Ovary (tissue), 9 donors: ENCODE results near the gene CHCHD3. TPM values are rescaled to one million over a fixed set of nuclear protein-coding genes. Genes with fewer than 3 reads are reported as not detected.

Source experiments
- DNase-seq, 5 donors: peaks; one replicate each; pipeline ENCODE4 v3.0.0-alpha.2; 2019 to 2020
- H3K27ac ChIP-seq, 2 donors: fragments of 200-600 bp; one replicate each; pipeline versions ENCODE4 v1.5.1 to v1.8.0; 2019 to 2022
- H3K27me3 ChIP-seq: fragments of 200-600 bp; one replicate; pipeline ENCODE4 v1.8.0; 2022
- H3K36me3 ChIP-seq: fragments of 200-600 bp; sonication (generic); one replicate; pipeline ENCODE4 v1.5.1; 2019
- H3K4me1 ChIP-seq: one replicate; pipeline ENCODE4 v1.8.1; 2013; ENCODE audit warnings: mild to moderate bottlenecking, moderate library complexity; ENCODE audit not compliant: insufficient read depth
- H3K4me3 ChIP-seq: fragments of 200-600 bp; sonication (generic); one replicate; pipeline ENCODE4 v1.5.1; 2017
- H3K9me3 ChIP-seq, 2 donors: fragments of 200-600 bp in 1 of 2; sonication (generic) in 1 of 2; one replicate each; pipeline versions ENCODE4 v1.5.1 to v1.8.1; 2013 to 2019; ENCODE audit warnings: mild to moderate bottlenecking in 1 of 2, moderate library complexity in 1 of 2
- CTCF ChIP-seq, 3 donors: fragments of 450-650 bp in 2 of 3; fragments of 200-600 bp in 1 of 3; IDR thresholded peaks; one replicate each; pipeline versions ENCODE4 v1.5.1 to v1.8.0; 2016 to 2022; ENCODE audit warnings: antibody characterized with exemption in 3 of 3, mild to moderate bottlenecking in 1 of 3
- EP300 ChIP-seq: sonication (generic); formaldehyde crosslinking; IDR thresholded peaks from one replicate; pipeline ENCODE4 v1.6.1; 2017; ENCODE audit warnings: antibody characterized with exemption
- POLR2A ChIP-seq: fragments of 450-650 bp; IDR thresholded peaks from one replicate; pipeline ENCODE4 v1.6.1; 2017; ENCODE audit warnings: antibody characterized with exemption, mild to moderate bottlenecking, moderate library complexity
- WGBS, 3 donors: extraction: QIAGEN DNeasy Blood & Tissue Kit in 1 of 3; methylation state at CpG; one replicate each; pipeline versions ENCODE4 v1.1.5 to v1.1.7; 2013 to 2017; 5-methylcytosine and 5-hydroxymethylcytosine counted together
- intact Hi-C, 4 donors: fragments of 100-400 bp; cut with DNase I; formaldehyde crosslinking; loops; one replicate each; pipeline versions ENCODE4 v1.11.0 to v1.15.1; 2022 to 2023
- polyA plus RNA-seq, 2 donors: library from polyadenylated mRNA; stranded (reverse); fragments of 200-250 nt in 1 of 2; fragments of 350-450 nt in 1 of 2; fragmentation: Illumina TruSeq in 1 of 2; extraction: RNeasy Lipid Tissue Mini Kit (QIAGEN cat#74804) in 1 of 2; gene quantifications; one replicate each; pipeline ENCODE4 v1.2.3, GENCODE V29; 2013 to 2014
- total RNA-seq, 7 donors: library from RNA; depleted of rRNA in 2 of 7; stranded (reverse); fragments of >200 nt in 2 of 7; fragmentation: NEBNext Ultra II Directional in 3 of 7; extraction: Animal tissue kit (Norgen Biotek cat#: 25700) in 3 of 7; gene quantifications; one replicate each; pipeline versions ENCODE4 v1.1.0 to v1.2.4, GENCODE V29; 2016 to 2023
- donor health status: DM: no; HTN: no; CAD: no; lungs with moderate emphysema.
- donor health status: DM: no; HTN: no; CAD: no.
- donor health status: Bipolar disorder and iron deficiency.
- donor health status: DM: yes; HTN: yes; CAD: no.
- donor health status: DM: no; HTN: no; CAD: no.
- donor health status: DM: yes; HTN: yes; CAD: no.

CHCHD3 gene
- total and polyA plus RNA-seq, 9 donors: 31.4 to 59.1 (median 36.7) TPM

- H3K27me3 ChIP-seq: no peaks in the 10 kb centered on the region
- H3K27ac ChIP-seq: no peak overlapping the region
- WGBS, 3 donors: 94 to 98% (median 94%) methylated on average over 1 of the region's 1 CpG
- no peak overlapping the region for H3K4me3 ChIP-seq
- no peaks in the 10 kb centered on the region for H3K36me3 ChIP-seq
- TF ChIP-seq EP300 (no peak), POLR2A (no peak), CTCF (IDR thresholded peaks at IDR 0.05) (no peak)
- no peaks in the 10 kb centered on the region for H3K9me3 ChIP-seq
- intact Hi-C loops: no loop called here
- H3K4me1 ChIP-seq: peaks cover 1% of the 10 kb centered on the region
- no peak for DNase-seq
These were observed 82.0 kb downstream of the CHCHD3 start for GRCh38 chr7:132999845-133000244.

- DNase-seq: no peak
- H3K4me1 ChIP-seq: peaks cover 1% of the 10 kb centered on the region
- no peaks in the 10 kb centered on the region for H3K36me3 ChIP-seq
- intact Hi-C loops: no loop called here
- H3K27ac ChIP-seq: no peak overlapping the region
- TF ChIP-seq POLR2A (no peak), CTCF (IDR thresholded peaks at IDR 0.05) (no peak), EP300 (no peak)
- WGBS, 3 donors: 3 to 11% (median 8%) methylated on average over 1 of the region's 1 CpG
- H3K27me3 ChIP-seq: no peaks in the 10 kb centered on the region
- no peaks in the 10 kb centered on the region for H3K9me3 ChIP-seq
- no peak overlapping the region for H3K4me3 ChIP-seq
These were observed 83.1 kb downstream of the CHCHD3 start for GRCh38 chr7:132998763-132999162.

DNA sequence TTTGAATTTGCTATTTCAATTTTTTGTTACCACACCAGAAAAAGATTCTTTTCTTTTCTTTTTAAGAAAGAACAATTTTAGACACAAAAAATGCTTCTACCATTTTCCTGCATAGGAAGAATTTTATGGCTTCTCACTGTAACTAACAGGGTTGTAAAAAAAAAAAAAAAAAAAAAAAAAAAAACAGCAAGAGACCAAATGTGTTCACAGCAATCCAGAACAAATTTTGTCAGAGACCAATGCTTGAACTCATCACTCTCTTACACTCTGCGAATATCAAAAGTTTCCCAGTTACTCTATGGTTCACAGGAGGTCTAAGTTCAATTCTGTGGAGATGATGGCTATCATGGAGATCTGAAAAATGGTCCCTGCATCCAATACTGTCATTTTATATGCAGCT, 84.4 kb downstream of the CHCHD3 start:
- Histone ChIP-seq H3K4me3 (no peak overlapping the region), H3K27me3 (no peaks in the 10 kb centered on the region), H3K4me1 (peaks cover 1% of the 10 kb centered on the region), H3K36me3 (no peaks in the 10 kb centered on the region), H3K27ac (no peak overlapping the region), H3K9me3 (no peaks in the 10 kb centered on the region)
- intact Hi-C loops: no loop called here
- WGBS, 3 donors: 94 to 95% (median 94%) methylated on average over 1 of the region's 1 CpG
- TF ChIP-seq EP300: no peak
- no peak for TF ChIP-seq POLR2A
- no peak for TF ChIP-seq CTCF (IDR thresholded peaks at IDR 0.05)
- DNase-seq: no peak

GRCh38 chr7:132996581-132997242, 85.2 kb downstream of the CHCHD3 start:
- peaks cover 4% of the 10 kb centered on the region for H3K4me1 ChIP-seq
- intact Hi-C loops: no loop called here
- H3K27ac ChIP-seq: no peak overlapping the region
- TF ChIP-seq POLR2A (no peak), CTCF (IDR thresholded peaks at IDR 0.05) (no peak), EP300 (no peak)
- 85 to 87% (median 85%) methylated on average over 17 of the region's 17 CpGs for WGBS, 3 donors
- DNase-seq: no peak
- no peak overlapping the region for H3K4me3 ChIP-seq
- H3K9me3 ChIP-seq: no peaks in the 10 kb centered on the region
- no peaks in the 10 kb centered on the region for H3K27me3 ChIP-seq
- no peaks in the 10 kb centered on the region for H3K36me3 ChIP-seq
